Subcutaneous abdominal adipose tissue (tissue), 5 donors: ENCODE results near the gene MED29.

Source experiments
- H3K27ac ChIP-seq: one replicate; pipeline ENCODE4 v1.7.0; 2013; ENCODE audit warnings: low read depth, mild to moderate bottlenecking, inconsistent platforms, low read length, moderate library complexity
- H3K27me3 ChIP-seq, 5 donors: one replicate each; pipeline ENCODE4 v1.7.0; 2013; ENCODE audit warnings: low read length in 5 of 5, inconsistent platforms in 1 of 5; ENCODE audit not compliant: control insufficient read depth in 5 of 5, insufficient read depth in 4 of 5
- H3K36me3 ChIP-seq, 5 donors: one replicate each; pipeline ENCODE4 v1.7.0; 2013; ENCODE audit warnings: low read length in 5 of 5; ENCODE audit not compliant: control insufficient read depth in 5 of 5, insufficient read depth in 5 of 5
- H3K4me1 ChIP-seq, 5 donors: one replicate each; pipeline ENCODE4 v1.7.0; 2013; ENCODE audit warnings: low read length in 5 of 5, mild to moderate bottlenecking in 3 of 5, moderate library complexity in 1 of 5; ENCODE audit not compliant: control insufficient read depth in 5 of 5, insufficient read depth in 5 of 5
- H3K4me3 ChIP-seq, 5 donors: one replicate each; pipeline ENCODE4 v1.7.0; 2013; ENCODE audit warnings: low read length in 5 of 5, low read depth in 1 of 5
- H3K9ac ChIP-seq, 5 donors: one replicate each; pipeline ENCODE4 v1.7.0; 2013; ENCODE audit warnings: low read length in 5 of 5, mild to moderate bottlenecking in 4 of 5, moderate library complexity in 3 of 5
- H3K9me3 ChIP-seq, 5 donors: one replicate each; pipeline ENCODE4 v1.7.0; 2013; ENCODE audit warnings: low read length in 5 of 5; ENCODE audit not compliant: control insufficient read depth in 5 of 5
- donor health status: healthy.
- donor health status: healthy.
- donor health status: healthy.
- donor health status: healthy.
- donor health status: healthy.

Gene MED29

DNA sequence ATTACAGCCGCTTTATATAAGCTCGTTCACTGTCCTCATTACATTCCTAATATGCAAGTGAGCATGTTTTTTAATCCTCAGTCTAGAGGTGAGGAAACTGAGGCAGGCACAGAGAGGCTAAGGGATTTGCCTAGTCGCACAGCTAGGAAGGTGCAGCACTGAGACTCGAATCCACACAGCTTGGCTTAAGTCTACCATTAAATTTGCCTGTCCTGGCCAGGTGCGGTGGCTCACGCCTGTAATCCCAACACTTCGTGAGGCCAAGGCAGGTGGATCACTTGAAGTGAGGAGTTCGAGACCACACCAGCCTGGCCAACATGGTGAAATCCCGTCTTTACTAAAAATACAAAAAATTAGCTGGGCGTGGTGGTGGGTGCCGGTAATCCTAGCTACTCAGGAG lies 36.5 kb downstream of the MED29 start:
- H3K36me3 ChIP-seq, result peaks cover 0 to 34% (median 24%) of the 10 kb centered on the region in 5 donors
- H3K4me3 ChIP-seq, result no peak overlapping the region
- no peaks in the 10 kb centered on the region for H3K9me3 ChIP-seq
- H3K4me1 ChIP-seq, result peaks cover 4 to 24% (median 14%) of the 10 kb centered on the region in 5 donors
- H3K27ac ChIP-seq, result no peak overlapping the region
- no peaks in the 10 kb centered on the region for H3K27me3 ChIP-seq
- no peak overlapping the region for H3K9ac ChIP-seq

DNA sequence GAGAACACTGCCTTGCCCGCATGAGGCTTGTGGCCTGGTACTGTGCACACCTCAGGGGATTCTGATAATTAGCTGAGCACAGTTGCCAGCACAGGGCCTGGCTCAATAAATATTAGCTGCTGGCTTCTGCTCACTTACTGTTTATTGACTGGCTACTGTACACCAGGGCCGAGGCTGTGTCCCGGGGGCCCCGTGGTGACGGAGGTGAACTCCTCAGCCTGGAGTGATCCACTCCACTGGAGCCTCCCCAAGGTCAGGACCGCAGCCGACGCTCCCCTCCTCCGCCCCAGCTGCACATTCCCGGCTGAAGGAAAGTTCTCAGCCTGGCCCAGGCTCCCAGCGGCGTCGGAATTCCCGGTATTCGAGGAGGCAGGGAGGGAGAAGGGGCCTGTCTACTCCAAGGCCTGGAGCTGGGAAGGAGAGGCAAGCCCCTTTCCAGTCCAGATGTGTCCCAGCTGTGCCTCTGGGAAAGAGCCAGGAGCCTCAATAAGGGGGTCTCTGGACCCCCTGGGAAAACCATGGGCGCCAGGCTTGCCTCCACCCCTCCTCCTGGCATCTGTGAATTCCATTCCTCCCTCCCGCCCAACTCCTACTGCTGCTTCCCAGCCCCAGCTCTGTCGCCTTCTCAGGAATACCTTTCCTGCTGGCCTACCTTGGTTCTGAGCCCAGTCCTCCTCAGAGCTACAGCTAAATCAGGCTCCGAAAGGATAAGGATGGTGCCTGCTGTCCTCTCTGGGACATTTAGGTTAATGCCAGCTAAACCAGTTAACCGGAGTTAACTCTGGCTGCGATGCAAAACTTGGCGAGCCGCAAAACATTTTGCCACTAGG lies 37.3 kb downstream of the MED29 start:
- no peaks in the 10 kb centered on the region for H3K27me3 ChIP-seq
- H3K9ac ChIP-seq, result peak overlapping the region in 2 of 5 donors; percentile 63 to 64
- peak overlapping the region; percentile 23 for H3K27ac ChIP-seq
- H3K4me3 ChIP-seq, result peak overlapping the region in 2 of 5 donors; percentile 4 to 22
- H3K9me3 ChIP-seq, result no peaks in the 10 kb centered on the region
- H3K36me3 ChIP-seq, result peaks cover 0 to 34% (median 24%) of the 10 kb centered on the region in 5 donors
- peaks cover 4 to 25% (median 14%) of the 10 kb centered on the region in 5 donors for H3K4me1 ChIP-seq

DNA sequence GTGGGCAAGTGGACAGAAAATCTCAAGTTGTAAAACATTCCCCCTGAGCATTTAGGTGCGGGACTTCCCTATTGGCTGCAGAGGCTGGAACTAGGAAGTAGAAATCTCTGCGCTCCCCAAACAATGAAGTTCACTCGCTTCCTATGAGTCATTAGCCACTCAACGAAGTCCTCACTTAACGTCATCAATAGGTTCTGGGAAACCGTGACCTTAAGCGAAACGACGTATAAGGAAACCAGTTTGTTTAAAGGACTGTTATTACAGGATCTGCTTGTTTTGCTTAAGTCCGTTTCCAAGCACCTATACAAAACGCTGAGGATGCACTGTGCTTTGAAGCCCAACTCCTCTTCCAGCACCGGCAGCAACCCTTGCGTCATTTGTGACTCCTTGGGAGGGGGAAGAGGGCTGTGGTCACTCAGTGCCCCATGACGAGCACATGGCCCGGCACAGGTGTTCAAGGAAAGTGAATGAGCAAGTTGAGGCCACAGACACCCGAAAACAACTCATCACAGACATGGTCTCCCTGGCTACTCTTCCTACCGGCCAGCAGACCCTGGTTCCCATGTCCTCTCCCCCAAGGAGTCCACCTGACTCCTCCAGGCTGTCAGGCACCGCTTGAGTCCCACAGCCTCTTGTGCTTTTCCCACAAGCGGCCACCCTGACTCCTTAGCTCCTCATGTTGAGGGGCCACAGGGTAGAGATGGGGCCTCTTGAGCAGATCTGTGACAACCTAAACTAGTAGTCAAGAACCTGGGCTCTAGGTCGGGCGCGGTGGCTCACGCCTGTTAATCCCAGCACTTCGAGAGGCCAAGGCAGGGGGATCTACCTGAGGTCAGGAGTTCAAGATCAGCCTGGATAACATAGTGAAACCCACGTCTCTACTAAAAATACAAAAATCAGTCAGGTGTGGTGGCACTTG lies 39.8 kb downstream of the MED29 start:
- peak overlapping the region; percentile 67 for H3K27ac ChIP-seq
- peak overlapping the region in 4 of 5 donors; percentile 28 to 38 (median 38) for H3K4me3 ChIP-seq
- peaks cover 0 to 30% (median 24%) of the 10 kb centered on the region in 5 donors for H3K36me3 ChIP-seq
- H3K9ac ChIP-seq, result peak overlapping the region in 2 of 5 donors; percentile 8 to 61
- peaks cover 8 to 45% (median 35%) of the 10 kb centered on the region in 5 donors for H3K4me1 ChIP-seq
- no peaks in the 10 kb centered on the region for H3K27me3 ChIP-seq
- H3K9me3 ChIP-seq, result no peaks in the 10 kb centered on the region

DNA sequence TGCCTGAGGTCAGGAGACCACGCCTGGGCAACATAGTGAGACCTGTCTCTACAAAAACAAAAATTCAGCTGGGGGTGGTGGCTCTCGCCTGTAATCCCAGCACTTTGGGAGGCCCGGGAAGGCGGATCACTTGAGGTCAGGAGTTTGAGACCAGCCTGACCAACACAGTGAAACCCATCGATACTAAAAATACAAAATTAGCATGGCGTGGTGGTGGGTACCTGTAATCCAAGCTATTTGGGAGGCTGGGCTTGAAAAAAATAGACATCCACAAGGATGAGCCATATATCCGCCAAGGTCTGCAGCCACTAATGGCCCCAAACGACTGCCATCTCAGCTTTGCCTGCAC lies 41.5 kb downstream of the MED29 start:
- peaks cover 10 to 53% (median 42%) of the 10 kb centered on the region in 5 donors for H3K4me1 ChIP-seq
- no peak overlapping the region for H3K9ac ChIP-seq
- H3K27me3 ChIP-seq, result no peaks in the 10 kb centered on the region
- H3K27ac ChIP-seq, result no peak overlapping the region
- H3K4me3 ChIP-seq, result no peak overlapping the region
- peaks cover 0 to 30% (median 24%) of the 10 kb centered on the region in 5 donors for H3K36me3 ChIP-seq
- H3K9me3 ChIP-seq, result no peaks in the 10 kb centered on the region

DNA sequence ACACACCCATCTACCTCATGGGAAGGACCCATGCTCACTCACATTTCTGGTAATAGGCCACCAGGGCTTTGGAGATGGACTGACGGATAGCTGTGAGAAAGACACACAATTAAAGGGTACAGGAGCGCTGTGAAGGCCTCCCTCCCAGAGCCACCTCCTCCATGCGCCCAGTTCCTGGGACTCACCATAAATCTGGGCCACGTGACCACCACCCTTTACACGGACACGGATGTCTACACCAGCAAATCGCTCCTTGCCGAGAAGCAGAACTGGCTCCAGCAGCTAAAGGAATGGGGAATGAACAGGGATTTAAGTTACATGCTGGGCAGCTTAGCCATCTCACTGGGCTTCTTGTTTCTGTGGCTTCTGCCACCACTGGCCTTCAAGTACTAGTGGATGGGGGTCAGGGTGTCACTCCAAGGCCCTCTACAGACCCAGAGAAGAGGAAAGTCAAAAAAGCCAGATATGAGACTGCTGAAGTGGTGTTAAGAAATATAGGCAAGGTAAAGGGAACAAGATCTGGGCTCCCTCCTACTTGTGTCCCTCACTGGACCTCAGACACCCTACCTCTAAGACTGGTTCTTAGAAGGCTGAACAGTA lies 42.4 kb downstream of the MED29 start:
- Histone ChIP-seq H3K4me3 (peak overlapping the region in 4 of 5 donors; percentile 31 to 96 (median 94)), H3K36me3 (peaks cover 0 to 30% (median 24%) of the 10 kb centered on the region in 5 donors), H3K9ac (peak overlapping the region in 3 of 5 donors; percentile 34 to 66 (median 35)), H3K9me3 (no peaks in the 10 kb centered on the region), H3K27me3 (no peaks in the 10 kb centered on the region), H3K27ac (peak overlapping the region; percentile 3), H3K4me1 (peaks cover 9 to 47% (median 33%) of the 10 kb centered on the region in 5 donors)

DNA sequence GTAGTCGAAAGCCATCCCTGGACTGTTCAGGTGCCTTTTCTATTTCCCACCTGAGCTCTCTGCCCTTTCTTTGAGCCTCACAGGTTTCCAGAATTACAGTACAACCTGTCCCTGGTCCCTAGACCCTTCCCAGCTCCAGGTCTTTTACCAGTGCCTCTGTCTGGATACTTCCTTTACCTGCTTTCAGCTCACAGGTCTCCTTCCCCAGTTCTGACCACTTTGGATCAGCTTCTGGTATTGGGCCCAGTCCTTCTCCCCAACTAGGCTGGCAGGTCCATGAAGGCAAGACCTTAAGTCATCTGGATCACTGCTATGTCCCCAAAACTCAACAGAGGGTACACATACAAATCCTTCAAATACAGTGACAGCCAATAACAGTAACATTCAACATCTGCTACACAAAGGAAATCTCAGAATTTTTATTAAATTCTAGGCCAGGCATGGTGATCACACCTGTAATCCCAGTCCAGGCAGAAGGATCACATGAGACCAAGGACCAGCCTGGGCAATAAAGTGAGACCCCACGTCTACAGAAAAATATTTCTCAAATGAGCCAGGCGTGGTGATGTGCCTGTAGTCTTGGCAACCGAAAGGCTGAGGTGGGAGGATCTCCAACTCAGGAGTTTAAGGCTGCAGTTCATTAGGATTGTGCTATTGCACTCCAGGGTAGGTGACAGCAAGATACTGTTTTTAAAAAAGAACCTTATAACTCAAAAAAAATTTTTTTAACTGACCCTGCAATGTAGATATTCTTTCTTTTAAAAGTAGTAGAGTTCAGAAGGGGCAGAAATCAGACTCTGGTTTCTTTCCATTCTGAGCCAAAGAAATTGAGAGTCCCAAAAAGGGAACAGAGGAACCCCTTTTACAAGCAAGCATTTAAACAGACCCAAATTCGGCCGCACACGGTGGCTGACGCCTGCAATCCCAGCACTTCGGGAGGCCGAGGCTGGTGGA lies 43.2 kb downstream of the MED29 start:
- H3K9ac ChIP-seq, result peak overlapping the region in 4 of 5 donors; percentile 34 to 97 (median 82)
- peak overlapping the region; percentile 93 to 98 (median 96) for H3K4me3 ChIP-seq
- no peaks in the 10 kb centered on the region for H3K9me3 ChIP-seq
- peaks cover 6 to 40% (median 28%) of the 10 kb centered on the region in 5 donors for H3K4me1 ChIP-seq
- no peaks in the 10 kb centered on the region for H3K27me3 ChIP-seq
- peak overlapping the region; percentile 3 for H3K27ac ChIP-seq
- H3K36me3 ChIP-seq, result peaks cover 0 to 30% (median 24%) of the 10 kb centered on the region in 5 donors

DNA sequence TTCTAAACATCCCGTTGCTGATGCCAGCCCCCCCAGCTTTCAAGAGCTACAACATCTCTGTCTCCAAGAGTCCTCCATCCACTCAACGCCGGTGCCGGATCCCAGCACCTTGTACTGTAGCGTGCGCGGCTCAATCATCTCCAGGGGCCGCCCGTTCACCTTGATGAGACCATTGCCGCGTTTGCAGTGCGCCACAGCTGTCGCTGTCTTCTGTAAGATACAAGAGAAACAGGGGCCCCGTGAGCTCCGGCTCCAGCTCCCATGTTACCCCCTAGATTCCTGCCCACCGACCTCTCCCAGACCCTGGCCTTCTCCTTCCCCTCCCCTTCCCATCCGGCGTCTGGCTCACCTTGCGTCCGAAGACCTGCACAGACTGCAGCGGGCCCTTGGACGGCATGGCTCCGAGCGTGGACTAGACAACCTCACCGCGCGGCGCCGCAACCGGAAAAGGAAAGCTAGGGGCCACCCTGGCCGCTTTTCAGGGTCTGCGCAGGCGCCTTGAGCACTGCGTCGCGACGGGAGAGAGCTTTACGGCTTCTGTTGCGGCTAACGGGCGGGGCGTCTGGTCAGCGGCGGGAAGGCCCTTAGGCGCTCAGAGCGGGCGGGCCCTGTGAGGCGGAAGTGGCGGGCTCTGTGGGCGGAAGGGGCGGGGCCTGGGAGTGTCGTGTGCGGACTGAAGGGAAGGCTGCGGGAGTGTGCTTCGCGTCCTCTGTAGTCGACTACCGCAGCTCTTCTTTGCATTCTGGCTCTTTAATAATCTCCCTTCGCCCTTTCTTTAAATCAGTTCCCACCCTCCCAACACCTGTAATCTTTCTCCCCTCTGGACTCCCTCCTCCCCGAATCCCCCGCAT lies 44.5 kb downstream of the MED29 start, which contains the start of gene RPS16:
TSS of gene RPS16 (minus strand) at position 451 of the 851 bp plus-strand sequence. CDS start at position 397, 54 bp downstream.
- Histone ChIP-seq H3K4me3 (peak within 1 kb of the TSS; percentile 93 to 98 (median 96)), H3K9ac (peak within 1 kb of the TSS; percentile 87 to 97 (median 92)), H3K4me1 (peaks cover 6 to 39% (median 31%) of the 10 kb centered on the region in 5 donors), H3K27me3 (no peaks in the 10 kb centered on the region), H3K36me3 (peaks cover 0 to 30% (median 24%) of the 10 kb centered on the region in 5 donors), H3K9me3 (no peaks in the 10 kb centered on the region), H3K27ac (peak within 1 kb of the TSS; percentile 82)

DNA sequence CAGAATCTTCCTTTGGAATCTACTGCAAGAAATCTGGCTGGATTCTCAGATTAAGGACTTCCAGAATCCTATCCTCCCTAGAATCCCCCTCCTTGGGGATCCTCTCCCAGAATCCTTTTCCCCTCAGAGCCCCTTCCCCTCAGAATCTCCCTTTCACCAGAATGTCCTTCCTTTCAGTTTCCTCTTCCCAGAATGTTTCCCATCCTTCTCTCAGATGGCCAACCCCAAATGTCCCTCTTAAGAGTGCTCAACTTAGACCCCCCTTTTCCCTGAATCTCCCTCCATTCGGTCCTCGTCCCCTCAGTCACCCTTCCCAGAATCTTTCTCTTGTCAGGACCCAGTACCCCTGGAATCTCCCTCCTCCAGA lies 45.2 kb downstream of the MED29 start:
- peaks cover 6 to 33% (median 27%) of the 10 kb centered on the region in 5 donors for H3K4me1 ChIP-seq
- no peaks in the 10 kb centered on the region for H3K27me3 ChIP-seq
- H3K4me3 ChIP-seq, result peak overlapping the region; percentile 54 to 96 (median 93)
- peak overlapping the region; percentile 82 for H3K27ac ChIP-seq
- H3K36me3 ChIP-seq, result peaks cover 0 to 29% (median 24%) of the 10 kb centered on the region in 5 donors
- peak overlapping the region in 4 of 5 donors; percentile 63 to 94 (median 89) for H3K9ac ChIP-seq
- no peaks in the 10 kb centered on the region for H3K9me3 ChIP-seq
